Liver (tissue), 9 donors: ENCODE data around the gene DGCR2. TPM values are rescaled to one million over a fixed set of nuclear protein-coding genes. Genes with fewer than 3 reads are reported as not detected.

ENCODE experiments used
- DNase-seq: peaks from one replicate; pipeline ENCODE4 v3.0.0-alpha.2; 2017; ENCODE audit warnings: low spot score
- H3K27ac ChIP-seq, 2 donors: one replicate each; pipeline ENCODE4 v1.7.0; 2013; ENCODE audit warnings: inconsistent platforms in 2 of 2, low read length in 2 of 2, control low read depth in 1 of 2, low read depth in 1 of 2, mild to moderate bottlenecking in 1 of 2
- H3K27me3 ChIP-seq, 4 donors: one replicate each; pipeline versions ENCODE4 v1.6.1 to v1.7.0; 2013; ENCODE audit warnings: low read length in 3 of 4, inconsistent platforms in 1 of 4, mild to moderate bottlenecking in 1 of 4, moderate library complexity in 1 of 4; ENCODE audit not compliant: control insufficient read depth in 4 of 4, insufficient read depth in 4 of 4
- H3K36me3 ChIP-seq, 4 donors: one replicate each; pipeline versions ENCODE4 v1.6.1 to v1.7.0; 2013; ENCODE audit warnings: low read length in 3 of 4, mild to moderate bottlenecking in 3 of 4, low read depth in 1 of 4, moderate library complexity in 1 of 4; ENCODE audit not compliant: control insufficient read depth in 4 of 4, insufficient read depth in 3 of 4
- H3K4me1 ChIP-seq, 4 donors: one replicate each; pipeline versions ENCODE4 v1.6.1 to v1.7.0; 2013; ENCODE audit warnings: low read length in 3 of 4, mild to moderate bottlenecking in 3 of 4, moderate library complexity in 1 of 4; ENCODE audit not compliant: control insufficient read depth in 4 of 4, insufficient read depth in 4 of 4
- H3K4me3 ChIP-seq, 3 donors: one replicate each; pipeline versions ENCODE4 v1.6.1 to v1.7.0; 2013; ENCODE audit warnings: low read length in 3 of 3, control low read depth in 1 of 3, low read depth in 1 of 3, mild to moderate bottlenecking in 1 of 3
- H3K9ac ChIP-seq, 2 donors: one replicate each; pipeline ENCODE4 v1.7.0; 2013; ENCODE audit warnings: low read length in 2 of 2, mild to moderate bottlenecking in 2 of 2, moderate library complexity in 2 of 2, control low read depth in 1 of 2, low read depth in 1 of 2
- H3K9me3 ChIP-seq, 4 donors: one replicate each; pipeline versions ENCODE4 v1.6.1 to v1.7.0; 2013; ENCODE audit warnings: low read length in 3 of 4; ENCODE audit not compliant: control insufficient read depth in 4 of 4
- EGR1 ChIP-seq, 2 donors: IDR thresholded peaks; 2 replicates each; pipeline ENCODE4 v1.6.1; 2016 to 2018; ENCODE audit warnings: antibody characterized with exemption in 2 of 2, low read depth in 2 of 2
- FOXA1 ChIP-seq: IDR thresholded peaks from 2 replicates; pipeline ENCODE4 v1.6.1; 2016; ENCODE audit warnings: antibody characterized with exemption
- FOXA2 ChIP-seq: IDR thresholded peaks from 2 replicates; pipeline ENCODE4 v1.6.1; 2016; ENCODE audit warnings: antibody characterized with exemption
- GABPA ChIP-seq, 2 donors: IDR thresholded peaks in 1 of 2; conservative IDR thresholded peaks in 1 of 2; 2 replicates each; pipeline ENCODE4 v1.6.1; 2016; ENCODE audit warnings: antibody characterized with exemption in 2 of 2, mild to moderate bottlenecking in 1 of 2, moderate library complexity in 1 of 2
- HNF4A ChIP-seq, 2 donors: conservative IDR thresholded peaks; 2 replicates each; pipeline ENCODE4 v1.6.1; 2016; ENCODE audit warnings: antibody characterized with exemption in 2 of 2, mild to moderate bottlenecking in 2 of 2
- HNF4G ChIP-seq: IDR thresholded peaks from 2 replicates; pipeline ENCODE4 v1.6.1; 2016; ENCODE audit warnings: antibody characterized with exemption
- JUND ChIP-seq, 2 donors: IDR thresholded peaks; 2 replicates each; pipeline ENCODE4 v1.6.1; 2016; ENCODE audit warnings: antibody characterized with exemption in 2 of 2
- NR2F2 ChIP-seq: IDR thresholded peaks from 2 replicates; pipeline ENCODE4 v1.6.1; 2016; ENCODE audit warnings: antibody characterized with exemption
- RAD21 ChIP-seq, 2 donors: IDR thresholded peaks; 2 replicates each; pipeline ENCODE4 v1.6.1; 2016; ENCODE audit warnings: antibody characterized with exemption in 2 of 2, mild to moderate bottlenecking in 2 of 2
- RXRA ChIP-seq, 2 donors: IDR thresholded peaks; 2 replicates each; pipeline ENCODE4 v1.6.1; 2017 to 2018; ENCODE audit warnings: antibody characterized with exemption in 2 of 2, mild to moderate bottlenecking in 1 of 2
- SP1 ChIP-seq: IDR thresholded peaks from 2 replicates; pipeline ENCODE4 v1.6.1; 2018; ENCODE audit warnings: antibody characterized with exemption, mild to moderate bottlenecking
- TAF1 ChIP-seq: conservative IDR thresholded peaks from 2 replicates; pipeline ENCODE4 v1.6.1; 2016; ENCODE audit warnings: antibody characterized with exemption, mild to moderate bottlenecking
- WGBS: extraction: QIAGEN DNeasy Blood & Tissue Kit; methylation state at CpG from one replicate; pipeline ENCODE4 v1.1.7; 2013; 5-methylcytosine and 5-hydroxymethylcytosine counted together
- polyA plus RNA-seq, 2 donors: library from polyadenylated mRNA; stranded (reverse) in 1 of 2; unstranded in 1 of 2; fragments of 200-250 nt in 1 of 2; fragments of >200 nt in 1 of 2; fragmentation: Nextera tagmentation in 1 of 2; extraction: Ambion mirVana in 1 of 2; gene quantifications; one replicate each; pipeline versions ENCODE4 v1.2.1 to v1.2.3, GENCODE V29; 2013 to 2015
- total RNA-seq, 2 donors: library from RNA; depleted of rRNA; stranded (reverse); fragments of >200 nt; gene quantifications; one replicate each; pipeline ENCODE4 v1.2.3, GENCODE V29; 2014
- TF ChIP-seq, protein P1 (sequence below): IDR thresholded peaks from 2 replicates; pipeline ENCODE4 v1.6.1; 2016; ENCODE audit warnings: antibody characterized with exemption, mild to moderate bottlenecking
- TF ChIP-seq, protein P2 (sequence below): IDR thresholded peaks from 2 replicates; pipeline ENCODE4 v1.6.1; 2016; ENCODE audit warnings: antibody characterized with exemption
- donor health status: healthy.
- donor health status: healthy.
- donor health status: healthy.
- donor health status: healthy.
- donor health status: healthy.

The DGCR2 gene
- total and polyA plus RNA-seq, 4 donors = 11.2 to 30.0 (median 21.1) TPM

DNA sequence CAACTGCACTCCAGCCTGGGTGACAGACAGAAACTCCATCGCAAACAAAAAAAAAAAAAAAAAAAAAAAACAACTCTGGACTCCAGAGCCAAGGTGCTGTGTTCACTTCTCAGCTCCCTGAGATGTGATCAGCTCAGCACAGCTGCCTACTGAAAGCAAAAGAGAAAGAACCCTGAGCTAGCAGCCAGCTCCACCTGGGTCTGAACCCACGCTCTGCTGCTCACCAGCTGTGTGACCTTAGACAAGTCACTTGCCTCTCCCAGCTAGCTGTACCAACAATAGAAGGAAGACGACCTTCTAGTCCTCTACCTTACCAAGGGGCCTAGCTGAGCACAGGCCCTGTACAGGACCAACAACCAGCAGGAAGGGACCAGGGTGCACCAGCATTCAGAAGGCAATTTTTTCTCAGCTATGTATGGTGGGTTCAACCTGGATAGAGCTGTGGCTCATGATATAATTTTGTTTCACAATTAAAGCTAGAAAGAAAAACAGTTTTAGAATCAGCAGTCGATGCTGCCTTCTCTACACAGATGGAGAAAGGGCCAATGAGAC is 3.8 kb downstream of the DGCR2 start:
- no peak overlapping the region for H3K27ac ChIP-seq
- no peaks in the 10 kb centered on the region for H3K9me3 ChIP-seq
- no peaks in the 10 kb centered on the region for H3K36me3 ChIP-seq
- no peaks in the 10 kb centered on the region for H3K27me3 ChIP-seq
- 90% methylated on average over 4 of the region's 4 CpGs for WGBS
- no peak for TF ChIP-seq FOXA2
- TF ChIP-seq TAF1 = no peak
- TF ChIP-seq FOXA1 = no peak
- TF ChIP-seq JUND (IDR thresholded peaks at IDR 0.05) = no peak
- no peak for TF ChIP-seq HNF4A (conservative IDR thresholded peaks at IDR 0.05)
- TF ChIP-seq, protein P1, sequence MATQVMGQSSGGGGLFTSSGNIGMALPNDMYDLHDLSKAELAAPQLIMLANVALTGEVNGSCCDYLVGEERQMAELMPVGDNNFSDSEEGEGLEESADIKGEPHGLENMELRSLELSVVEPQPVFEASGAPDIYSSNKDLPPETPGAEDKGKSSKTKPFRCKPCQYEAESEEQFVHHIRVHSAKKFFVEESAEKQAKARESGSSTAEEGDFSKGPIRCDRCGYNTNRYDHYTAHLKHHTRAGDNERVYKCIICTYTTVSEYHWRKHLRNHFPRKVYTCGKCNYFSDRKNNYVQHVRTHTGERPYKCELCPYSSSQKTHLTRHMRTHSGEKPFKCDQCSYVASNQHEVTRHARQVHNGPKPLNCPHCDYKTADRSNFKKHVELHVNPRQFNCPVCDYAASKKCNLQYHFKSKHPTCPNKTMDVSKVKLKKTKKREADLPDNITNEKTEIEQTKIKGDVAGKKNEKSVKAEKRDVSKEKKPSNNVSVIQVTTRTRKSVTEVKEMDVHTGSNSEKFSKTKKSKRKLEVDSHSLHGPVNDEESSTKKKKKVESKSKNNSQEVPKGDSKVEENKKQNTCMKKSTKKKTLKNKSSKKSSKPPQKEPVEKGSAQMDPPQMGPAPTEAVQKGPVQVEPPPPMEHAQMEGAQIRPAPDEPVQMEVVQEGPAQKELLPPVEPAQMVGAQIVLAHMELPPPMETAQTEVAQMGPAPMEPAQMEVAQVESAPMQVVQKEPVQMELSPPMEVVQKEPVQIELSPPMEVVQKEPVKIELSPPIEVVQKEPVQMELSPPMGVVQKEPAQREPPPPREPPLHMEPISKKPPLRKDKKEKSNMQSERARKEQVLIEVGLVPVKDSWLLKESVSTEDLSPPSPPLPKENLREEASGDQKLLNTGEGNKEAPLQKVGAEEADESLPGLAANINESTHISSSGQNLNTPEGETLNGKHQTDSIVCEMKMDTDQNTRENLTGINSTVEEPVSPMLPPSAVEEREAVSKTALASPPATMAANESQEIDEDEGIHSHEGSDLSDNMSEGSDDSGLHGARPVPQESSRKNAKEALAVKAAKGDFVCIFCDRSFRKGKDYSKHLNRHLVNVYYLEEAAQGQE = no peak
- DNase-seq = no peak
- no peak overlapping the region for H3K9ac ChIP-seq
- peaks cover 17 to 50% (median 41%) of the 10 kb centered on the region in 4 donors for H3K4me1 ChIP-seq
- no peak overlapping the region for H3K4me3 ChIP-seq

DNA sequence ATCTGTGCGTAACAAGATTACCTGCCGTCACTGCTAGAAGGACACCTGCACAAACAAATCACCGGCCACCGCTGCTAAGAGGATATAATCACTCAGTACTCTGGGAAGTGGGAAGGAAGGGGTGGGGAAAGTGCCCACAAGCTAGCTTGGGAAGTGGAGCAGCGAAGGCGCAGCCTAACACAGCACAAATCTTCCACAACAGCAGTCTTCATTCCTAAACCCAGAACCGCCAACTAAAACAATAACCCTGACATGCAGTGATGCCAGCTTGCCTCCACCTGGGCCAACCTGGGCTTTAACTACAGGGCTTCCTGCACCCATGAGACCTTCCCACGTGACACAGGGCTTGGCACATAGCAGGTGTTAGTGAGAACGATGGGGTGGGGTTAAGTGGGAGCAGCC is 5.1 kb downstream of the DGCR2 start:
- DNase-seq = no peak
- no peaks in the 10 kb centered on the region for H3K27me3 ChIP-seq
- no peak overlapping the region for H3K27ac ChIP-seq
- no peak for TF ChIP-seq GABPA (IDR thresholded peaks at IDR 0.05 in 1 of 2, conservative IDR thresholded peaks at IDR 0.05 in 1 of 2)
- TF ChIP-seq RXRA (IDR thresholded peaks at IDR 0.05) = no peak
- no peak for TF ChIP-seq EGR1 (IDR thresholded peaks at IDR 0.05; ENCODE audit: low read depth in 2 of 2)
- no peak for TF ChIP-seq FOXA2
- no peak for TF ChIP-seq NR2F2
- no peak for TF ChIP-seq HNF4G
- no peak for TF ChIP-seq FOXA1
- TF ChIP-seq, protein P1 = no peak
- TF ChIP-seq, protein P2, sequence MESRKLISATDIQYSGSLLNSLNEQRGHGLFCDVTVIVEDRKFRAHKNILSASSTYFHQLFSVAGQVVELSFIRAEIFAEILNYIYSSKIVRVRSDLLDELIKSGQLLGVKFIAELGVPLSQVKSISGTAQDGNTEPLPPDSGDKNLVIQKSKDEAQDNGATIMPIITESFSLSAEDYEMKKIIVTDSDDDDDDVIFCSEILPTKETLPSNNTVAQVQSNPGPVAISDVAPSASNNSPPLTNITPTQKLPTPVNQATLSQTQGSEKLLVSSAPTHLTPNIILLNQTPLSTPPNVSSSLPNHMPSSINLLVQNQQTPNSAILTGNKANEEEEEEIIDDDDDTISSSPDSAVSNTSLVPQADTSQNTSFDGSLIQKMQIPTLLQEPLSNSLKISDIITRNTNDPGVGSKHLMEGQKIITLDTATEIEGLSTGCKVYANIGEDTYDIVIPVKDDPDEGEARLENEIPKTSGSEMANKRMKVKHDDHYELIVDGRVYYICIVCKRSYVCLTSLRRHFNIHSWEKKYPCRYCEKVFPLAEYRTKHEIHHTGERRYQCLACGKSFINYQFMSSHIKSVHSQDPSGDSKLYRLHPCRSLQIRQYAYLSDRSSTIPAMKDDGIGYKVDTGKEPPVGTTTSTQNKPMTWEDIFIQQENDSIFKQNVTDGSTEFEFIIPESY = no peak
- TF ChIP-seq RAD21 (IDR thresholded peaks at IDR 0.05) = no peak
- no peak for TF ChIP-seq SP1
- WGBS = 78% methylated on average over 9 of the region's 9 CpGs
- H3K9me3 ChIP-seq = no peaks in the 10 kb centered on the region
- H3K4me1 ChIP-seq = peaks cover 16 to 44% (median 38%) of the 10 kb centered on the region in 4 donors
- no peak overlapping the region for H3K4me3 ChIP-seq
- H3K9ac ChIP-seq = no peak overlapping the region
- no peaks in the 10 kb centered on the region for H3K36me3 ChIP-seq
